ENCODE data around the gene FBXL19.

Gene FBXL19

DNA sequence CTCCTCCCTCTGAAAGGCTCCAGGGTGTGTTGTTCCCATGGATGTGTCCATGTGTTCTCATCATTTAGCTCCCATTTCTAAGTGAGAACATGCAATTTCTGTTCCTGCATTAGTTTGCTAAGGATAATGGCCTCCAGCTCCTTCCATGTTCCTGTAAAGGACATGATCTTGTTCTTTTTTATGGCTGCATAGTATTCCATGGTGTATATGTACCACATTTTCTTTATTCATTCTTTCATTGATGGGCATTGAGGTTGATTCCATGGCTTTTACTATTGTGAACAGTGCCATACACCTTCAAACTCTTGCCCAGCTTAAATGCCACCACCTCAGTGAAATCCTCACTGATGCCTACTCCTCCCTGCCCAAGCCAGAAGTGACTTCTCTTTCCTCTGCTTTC lies 21.0 kb downstream of the FBXL19 start:
- DNase-seq (ENCODE audit: low read depth): no peak

DNA sequence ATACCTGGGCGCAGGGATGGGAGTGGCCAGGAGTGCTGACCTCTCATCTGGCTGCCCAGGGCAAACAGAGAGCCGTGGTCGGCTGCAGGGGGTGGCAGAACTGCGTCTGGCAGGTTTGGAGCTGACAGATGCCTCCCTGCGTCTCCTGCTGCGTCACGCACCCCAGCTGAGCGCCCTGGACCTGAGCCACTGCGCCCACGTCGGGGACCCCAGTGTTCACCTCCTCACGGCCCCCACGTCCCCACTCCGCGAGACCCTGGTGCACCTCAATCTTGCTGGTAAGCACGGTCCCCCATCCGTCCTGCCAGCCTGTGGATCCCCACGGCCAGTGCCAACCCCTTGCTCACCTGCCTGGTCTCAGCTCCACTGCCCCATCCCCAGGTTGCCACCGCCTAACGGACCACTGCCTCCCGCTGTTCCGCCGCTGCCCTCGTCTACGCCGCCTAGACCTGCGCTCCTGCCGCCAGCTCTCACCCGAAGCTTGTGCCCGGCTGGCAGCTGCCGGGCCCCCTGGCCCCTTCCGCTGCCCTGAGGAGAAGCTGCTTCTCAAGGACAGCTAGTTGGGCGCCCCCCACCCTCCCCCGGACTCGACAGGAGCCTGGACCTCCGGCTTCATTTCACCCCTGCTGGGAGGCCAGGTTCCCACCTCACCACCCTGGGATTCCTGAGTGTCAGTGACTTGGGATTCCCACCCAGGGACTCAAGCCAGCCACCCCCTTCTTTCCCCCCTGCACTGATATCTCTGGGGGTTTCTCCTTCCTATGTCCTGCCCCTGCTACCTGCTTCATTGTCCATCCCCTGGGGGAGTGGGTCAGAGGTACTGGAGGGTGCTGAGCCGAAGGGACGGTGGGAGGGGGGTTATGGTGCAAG lies 23.5 kb downstream of the FBXL19 start:
- DNase-seq (ENCODE audit: low read depth): no peak

DNA sequence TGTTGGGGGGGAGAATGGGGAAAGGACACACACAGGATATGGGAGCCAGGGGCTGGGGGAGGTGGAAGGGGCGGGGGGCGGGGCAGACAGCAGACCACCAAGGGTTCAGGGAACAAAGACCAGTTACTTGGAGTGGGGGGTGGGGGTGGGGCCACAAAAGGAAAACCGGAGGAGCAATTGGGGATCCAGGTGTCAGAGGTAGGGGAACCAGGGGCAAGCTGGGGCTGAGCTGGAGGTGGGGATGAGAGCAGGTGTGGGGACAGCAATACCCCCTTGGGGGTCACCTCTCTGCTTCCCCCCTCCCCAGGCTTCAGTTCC lies 24.1 kb downstream of the FBXL19 start:
- no peak for DNase-seq (ENCODE audit: low read depth)

DNA sequence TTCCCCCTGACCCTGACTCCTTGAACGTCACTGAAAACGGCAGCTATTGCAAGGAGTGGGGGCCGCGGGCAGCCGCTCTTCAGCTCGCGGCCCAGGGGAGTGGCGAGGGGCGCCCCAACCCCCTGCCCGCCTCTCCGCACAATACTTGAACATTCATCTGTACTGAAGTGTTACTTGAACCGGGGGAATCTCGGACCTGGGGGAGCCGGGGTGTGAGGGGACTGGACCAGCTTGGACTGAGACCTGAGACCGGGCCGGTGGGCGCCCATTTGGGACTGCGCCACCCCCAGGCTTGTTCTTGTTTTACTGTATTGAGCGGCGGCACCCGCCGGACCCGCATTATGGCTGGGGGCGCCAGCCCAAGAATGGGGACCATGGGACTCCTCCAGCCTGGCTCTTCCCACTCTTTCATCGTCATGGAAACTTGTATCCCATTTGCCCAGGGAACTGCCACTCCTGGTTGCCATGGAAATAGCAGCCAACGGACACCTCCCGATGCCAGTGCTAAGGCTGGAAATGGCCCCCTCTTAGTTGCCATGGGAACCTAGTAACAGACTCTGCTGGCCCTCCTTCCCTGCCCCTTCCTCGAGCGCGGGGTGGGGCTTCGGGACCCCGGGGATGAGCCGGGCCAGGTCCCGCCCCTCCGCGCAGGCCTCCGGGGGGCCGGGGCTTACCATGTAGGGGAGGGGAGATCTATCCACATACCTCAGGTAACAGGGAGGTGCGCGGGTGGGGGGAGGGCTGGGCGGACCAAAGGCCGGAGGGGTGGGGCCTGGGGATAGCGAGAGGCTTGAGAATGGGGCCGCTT lies 24.7 kb downstream of the FBXL19 start:
- DNase-seq (ENCODE audit: low read depth): no peak

DNA sequence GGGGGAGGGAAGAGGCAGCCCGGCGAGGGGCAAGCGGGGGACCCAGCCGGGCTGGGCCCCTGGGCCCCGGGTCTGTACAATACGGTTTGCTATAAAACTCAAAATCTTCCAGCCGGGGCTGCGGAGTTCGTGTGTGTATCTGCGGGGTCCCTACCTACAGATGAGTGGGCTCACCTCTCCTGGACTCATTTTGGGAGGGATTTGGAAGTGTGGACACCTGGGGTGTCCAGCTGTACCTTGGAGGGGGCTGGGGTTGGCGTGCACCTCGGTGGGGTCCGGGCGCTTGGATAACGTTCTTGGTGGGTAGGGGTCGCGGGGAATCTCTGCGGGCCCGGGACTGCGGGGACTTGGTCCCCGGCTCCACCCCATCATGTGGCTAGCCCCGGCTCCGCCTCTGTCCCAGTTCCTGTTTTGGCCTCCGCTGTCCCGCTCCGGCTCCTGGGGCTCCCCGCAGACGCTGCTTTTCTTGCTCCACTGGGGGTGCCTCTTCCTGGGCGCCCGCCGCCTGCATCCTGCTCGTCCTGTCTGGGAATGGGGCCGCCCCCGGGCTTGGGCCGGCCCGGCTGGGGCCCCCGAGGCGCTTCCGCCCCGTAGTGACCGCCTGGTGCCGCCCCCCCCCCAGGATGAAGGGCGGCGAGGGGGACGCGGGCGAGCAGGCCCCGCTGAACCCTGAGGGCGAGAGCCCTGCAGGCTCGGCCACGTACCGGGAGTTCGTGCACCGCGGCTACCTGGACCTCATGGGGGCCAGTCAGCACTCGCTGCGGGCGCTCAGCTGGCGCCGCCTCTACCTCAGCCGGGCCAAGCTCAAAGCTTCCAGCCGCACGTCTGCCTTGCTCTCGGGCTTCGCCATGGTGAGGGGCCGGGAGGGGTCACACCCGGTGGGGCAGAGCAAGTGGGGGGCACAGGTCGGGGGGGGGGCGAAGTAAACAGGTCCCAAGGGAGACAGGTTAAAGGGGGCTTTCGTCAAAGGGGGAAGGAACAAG lies 25.6 kb downstream of the FBXL19 start, which contains the start of gene ORAI3:
Gene ORAI3, plus strand, starts transcription at position 402 of the 983 bp plus-strand sequence. Its CDS starts 222 bp downstream, at position 624.
- DNase-seq (ENCODE audit: low read depth): no peak

DNA sequence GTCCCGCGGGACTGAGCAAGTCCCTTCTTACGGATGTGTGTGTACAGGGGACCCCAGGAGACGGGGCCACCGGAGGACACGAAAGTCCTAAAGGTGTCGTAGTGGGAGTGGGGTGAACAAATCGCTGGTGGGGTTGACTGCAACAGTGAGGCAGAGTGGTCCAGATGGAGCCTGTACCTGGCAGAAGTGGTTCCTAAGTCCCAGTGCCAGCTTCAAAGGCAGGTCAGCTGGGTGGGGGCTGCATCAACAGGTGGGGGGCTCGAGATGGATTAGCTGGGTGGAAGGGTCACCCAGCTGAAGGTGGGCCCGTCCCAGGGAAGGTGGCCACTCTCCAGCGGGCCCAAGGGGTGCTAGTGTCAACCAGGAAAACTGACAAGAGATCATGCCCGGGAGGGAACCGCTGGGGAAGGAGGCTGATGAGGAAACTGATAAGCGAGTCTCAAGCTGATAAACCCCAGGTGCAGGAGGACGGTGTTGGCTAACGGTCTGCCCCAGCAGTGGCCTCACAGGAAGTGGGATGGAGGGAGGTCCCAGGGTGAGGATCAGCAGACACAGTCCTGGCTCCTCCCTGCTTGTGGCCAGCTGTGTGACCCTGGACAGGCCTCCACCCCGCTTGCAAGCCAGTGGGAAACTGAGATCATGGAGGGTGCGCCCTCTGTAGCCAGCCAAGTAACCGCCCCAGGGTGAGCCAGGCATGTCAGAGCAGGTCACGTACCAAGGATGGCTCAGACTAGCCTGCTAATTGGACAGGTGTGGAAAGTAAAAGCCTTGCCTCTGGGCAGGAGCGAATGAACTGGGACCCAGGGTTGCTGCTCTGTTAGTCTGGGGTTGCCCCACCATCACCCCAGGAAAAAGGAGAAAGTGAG lies 26.5 kb downstream of the FBXL19 start:
- DNase-seq (ENCODE audit: low read depth): no peak

DNA sequence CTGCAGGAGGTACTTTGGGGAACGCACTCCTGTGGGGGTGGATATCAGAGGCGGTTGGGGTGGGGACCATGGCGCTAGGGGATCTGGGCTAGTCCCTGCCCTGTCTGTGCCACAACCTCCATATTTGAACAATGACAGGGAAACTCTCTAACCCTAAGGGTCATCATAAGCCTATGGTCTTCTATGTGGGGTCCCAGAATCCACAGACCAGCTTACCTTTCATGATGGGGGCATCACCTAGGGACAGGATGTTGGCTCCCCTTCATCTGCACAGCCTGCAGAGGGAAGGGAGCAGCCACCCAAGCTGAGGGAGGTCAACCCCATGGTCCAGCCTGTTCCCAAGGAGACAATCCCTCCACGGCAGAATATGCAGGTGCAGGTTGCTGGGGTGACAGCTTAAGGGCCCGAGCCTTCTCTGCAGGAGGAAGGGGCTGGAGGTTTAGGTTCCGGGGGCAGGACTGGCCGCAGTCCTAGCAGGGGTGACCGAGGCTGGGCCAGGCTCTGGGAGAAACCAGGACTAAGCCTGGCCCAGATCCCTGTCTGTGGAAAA lies 27.2 kb downstream of the FBXL19 start:
- DNase-seq (ENCODE audit: low read depth): no peak

DNA sequence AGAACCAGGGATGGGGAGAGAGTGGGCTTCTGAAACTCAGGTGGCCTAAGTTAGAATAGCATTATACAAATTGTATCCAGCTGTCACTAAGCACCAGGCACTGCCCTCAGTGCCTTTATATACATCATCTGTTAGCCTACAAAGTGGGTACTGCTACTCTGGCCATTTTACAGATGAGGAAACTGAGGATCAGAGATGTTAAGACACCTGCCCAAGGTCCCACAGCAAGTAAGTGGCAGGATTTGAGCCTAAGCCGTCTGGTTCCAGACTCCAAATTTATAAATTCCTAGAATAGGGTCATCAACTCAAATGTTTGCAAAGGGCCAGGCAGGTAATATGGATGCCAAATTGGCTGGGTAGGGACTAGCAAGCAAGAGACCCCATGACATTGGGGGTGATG lies 27.8 kb downstream of the FBXL19 start:
- DNase-seq (ENCODE audit: low read depth): no peak

DNA sequence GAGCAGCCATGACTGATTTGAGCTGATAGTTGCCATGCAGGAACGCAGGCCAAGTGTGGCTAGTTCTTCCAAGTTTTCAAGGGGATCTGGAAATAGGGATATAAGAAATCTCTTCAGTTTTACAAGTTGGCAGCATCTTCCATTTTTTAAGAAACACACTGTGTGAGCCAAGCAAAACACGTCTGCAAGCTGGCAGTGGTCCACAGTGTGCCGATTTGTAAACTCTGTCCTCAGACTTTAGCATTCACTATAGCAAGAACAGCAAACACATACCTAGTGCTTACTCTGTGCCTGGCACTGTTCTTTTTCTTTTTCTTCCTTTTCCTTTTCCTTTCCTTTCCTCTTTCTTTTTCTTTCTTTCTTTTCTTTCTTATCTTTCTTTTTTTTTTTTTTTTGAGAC lies 28.4 kb downstream of the FBXL19 start:
- no peak for DNase-seq (ENCODE audit: low read depth)

DNA sequence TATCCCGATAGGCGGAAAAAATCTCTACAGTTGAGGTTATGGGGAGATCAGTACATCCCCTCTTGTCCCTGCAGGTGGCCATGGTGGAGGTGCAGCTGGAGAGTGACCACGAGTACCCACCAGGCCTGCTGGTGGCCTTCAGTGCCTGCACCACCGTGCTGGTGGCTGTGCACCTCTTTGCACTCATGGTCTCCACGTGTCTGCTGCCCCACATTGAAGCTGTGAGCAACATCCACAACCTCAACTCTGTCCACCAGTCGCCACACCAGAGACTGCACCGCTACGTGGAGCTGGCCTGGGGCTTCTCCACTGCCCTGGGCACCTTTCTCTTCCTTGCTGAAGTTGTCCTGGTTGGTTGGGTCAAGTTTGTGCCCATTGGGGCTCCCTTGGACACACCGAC lies 29.7 kb downstream of the FBXL19 start:
- no peak for DNase-seq (ENCODE audit: low read depth)

DNA sequence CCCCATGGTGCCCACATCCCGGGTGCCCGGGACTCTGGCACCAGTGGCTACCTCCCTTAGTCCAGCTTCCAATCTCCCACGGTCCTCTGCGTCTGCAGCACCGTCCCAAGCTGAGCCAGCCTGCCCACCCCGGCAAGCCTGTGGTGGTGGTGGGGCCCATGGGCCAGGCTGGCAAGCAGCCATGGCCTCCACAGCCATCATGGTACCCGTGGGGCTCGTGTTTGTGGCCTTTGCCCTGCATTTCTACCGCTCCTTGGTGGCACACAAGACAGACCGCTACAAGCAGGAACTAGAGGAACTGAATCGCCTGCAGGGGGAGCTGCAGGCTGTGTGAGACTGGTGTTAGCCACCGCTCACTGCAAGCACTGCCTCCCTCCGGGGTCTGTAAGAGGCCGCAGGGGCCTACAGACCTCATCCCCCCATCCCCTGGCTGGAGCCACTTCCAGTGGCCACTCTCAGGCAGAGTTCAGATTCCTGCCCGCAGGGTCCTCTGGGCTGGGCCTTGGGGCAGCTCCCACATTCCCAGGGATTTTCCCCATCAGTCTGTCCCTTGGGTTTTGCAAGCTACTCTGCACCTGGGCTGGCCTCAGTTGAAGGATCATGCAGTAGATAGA lies 30.2 kb downstream of the FBXL19 start:
- DNase-seq (ENCODE audit: low read depth): peak; percentile 43

DNA sequence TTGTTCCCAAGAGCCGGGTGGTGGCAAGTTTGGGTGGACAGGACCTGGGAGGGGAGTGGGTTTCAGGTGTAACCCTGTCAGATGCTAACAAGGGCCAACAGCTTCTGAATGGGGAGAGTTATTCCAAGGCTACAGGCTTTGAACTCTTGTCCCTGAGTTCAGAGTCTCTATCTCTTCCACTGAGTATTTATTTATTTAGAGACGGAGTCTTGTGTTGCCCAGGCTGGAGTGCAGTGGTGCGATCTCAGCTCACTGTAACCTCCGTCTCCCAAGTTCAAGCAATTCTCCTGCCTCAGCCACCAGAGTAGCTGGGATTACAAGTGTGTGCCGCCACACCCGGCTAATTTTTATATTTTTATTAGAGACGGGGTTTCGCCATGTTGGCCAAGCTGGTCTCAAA lies 31.6 kb downstream of the FBXL19 start:
- DNase-seq (ENCODE audit: low read depth): no peak

DNA sequence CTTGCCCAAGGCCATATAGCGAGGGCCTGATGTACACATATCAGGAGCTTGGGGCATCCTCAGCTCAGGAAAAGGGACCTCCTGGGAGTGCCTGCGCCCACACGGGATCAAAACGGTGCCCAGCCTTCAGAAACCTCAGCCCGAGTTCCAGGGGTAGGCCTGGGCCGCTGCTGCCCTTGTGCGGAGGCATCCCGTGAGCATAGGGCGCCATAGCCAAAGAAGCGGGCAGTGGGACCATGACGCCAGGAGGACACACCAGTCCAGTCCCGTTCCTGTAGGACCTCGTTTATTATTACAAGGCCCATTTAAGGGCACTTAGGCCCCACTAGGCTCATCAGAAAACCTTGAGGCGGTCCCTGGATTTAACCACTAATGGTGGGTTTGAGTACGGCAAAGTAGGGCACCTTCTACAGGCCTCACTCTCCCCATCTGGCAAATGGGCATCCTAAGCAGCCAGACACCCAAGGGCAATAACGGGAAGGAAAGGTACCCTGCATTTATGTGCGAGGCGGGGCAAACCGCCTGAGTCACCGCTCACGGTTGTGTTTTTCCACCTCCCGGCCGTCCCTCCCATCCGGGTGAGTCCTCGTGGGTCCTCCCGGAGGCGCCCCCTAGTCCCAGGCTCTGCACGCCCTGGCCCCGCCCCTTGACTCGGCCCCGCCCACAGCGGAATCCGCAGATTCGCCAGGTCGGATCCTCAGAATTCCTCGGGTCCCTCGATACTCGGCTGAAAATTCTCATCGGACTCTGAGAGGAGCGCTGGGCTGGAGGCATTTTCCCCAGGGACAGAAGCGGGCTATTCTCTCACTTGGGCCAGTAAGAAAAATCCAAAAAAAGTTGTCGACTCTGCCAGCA lies 33.5 kb downstream of the FBXL19 start:
- peak; percentile 85 for DNase-seq (ENCODE audit: low read depth)

DNA sequence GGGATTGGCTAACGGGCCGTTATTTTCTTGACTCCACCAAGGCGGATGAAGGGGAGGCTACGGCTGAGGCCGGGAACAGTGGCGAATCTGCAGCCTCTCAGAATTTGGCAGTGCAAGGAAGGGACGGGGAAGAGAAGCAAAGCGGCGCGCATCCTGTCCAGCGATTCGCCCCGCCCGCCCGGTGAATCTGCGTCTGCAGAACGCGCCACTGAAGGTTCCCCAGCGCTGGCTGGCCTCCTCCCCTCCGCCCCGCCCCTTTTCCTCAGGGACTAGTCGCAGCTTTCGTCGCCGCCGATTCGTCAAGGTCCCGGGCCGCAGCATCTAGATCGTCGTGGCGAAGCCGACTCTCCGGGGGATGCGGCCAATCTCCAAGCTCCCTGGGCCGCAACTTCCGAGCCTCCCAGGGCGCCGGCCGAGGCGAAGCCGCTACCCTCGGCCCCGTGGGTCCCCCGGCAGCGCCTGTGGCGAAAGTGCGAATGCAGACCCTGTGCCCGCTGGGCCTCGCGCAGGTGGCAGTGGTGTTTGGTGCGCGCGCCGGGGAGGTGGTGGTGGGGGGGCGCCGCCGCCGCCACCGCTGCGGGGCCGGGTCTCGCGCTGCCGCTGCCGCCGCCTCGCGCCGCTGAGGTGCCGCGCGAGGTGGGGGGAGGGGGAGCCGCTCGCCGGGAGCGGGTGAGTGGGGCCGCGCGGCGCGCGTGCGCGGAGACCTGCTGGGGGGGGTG lies 34.2 kb downstream of the FBXL19 start, which contains the start of gene SETD1A:
Gene SETD1A, plus strand, starts transcription at position 299 of the 719 bp plus-strand sequence. CDS start 978 bp downstream, outside the sequence.
- DNase-seq (ENCODE audit: low read depth): peak; percentile 93

DNA sequence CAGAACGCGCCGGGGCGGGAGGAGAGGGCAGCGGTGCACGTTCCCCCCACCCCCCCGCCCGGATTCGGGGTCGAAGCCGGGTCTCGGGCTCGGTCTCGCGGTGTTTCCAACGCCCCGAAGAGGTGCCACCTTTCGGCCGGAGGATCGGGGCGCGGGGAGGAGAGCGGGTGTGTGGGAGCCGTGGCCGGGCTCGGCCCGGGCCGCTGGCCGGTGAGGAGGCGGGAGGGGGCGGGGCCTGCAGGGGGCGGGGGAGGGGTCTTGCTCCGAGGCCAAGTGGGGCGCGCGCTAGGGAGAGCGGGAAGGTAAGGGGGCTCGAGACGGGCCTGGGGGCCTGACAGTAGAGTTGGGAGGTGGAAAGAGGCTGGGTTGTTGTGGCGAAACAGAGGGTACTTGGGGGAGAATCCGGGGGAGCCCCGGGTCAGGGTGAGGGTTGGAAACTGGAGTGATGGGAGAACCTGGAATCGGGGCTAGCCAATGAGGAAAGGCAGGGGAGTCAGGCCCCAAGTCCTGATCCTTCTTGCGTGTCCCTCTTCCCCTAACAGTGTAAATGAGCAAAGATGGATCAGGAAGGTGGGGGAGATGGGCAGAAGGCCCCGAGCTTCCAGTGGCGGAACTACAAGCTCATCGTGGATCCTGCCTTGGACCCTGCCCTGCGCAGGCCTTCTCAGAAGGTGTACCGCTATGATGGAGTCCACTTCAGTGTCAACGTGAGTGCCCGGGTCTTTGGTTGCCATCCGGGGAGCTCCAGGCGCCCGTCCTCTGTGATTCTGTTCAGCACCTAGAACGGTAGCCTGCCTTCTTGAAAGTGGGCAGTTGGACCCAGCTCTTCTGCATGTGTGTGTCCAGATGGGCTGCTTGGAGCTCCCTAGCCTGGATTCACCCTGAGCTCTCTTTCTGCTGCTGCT lies 35.1 kb downstream of the FBXL19 start:
- no peak for DNase-seq (ENCODE audit: low read depth)

DNA sequence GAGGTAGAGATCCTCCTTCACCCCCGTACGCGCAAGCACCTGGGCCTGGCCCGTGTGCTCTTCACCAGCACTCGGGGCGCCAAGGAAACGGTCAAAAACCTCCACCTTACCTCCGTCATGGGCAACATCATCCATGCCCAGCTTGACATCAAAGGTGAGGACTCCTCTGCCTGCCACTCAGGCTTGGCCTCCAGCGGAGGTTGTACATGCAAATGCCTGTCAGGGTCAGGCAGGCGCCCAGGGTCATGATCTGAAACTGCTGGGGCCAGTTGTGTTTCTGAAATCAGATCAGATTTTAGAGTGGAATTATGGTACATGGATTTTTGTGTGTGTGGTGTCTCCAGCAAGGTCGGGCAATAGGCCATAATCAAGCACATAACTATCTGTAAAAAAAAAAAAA lies 38.0 kb downstream of the FBXL19 start:
- DNase-seq (ENCODE audit: low read depth): no peak

DNA sequence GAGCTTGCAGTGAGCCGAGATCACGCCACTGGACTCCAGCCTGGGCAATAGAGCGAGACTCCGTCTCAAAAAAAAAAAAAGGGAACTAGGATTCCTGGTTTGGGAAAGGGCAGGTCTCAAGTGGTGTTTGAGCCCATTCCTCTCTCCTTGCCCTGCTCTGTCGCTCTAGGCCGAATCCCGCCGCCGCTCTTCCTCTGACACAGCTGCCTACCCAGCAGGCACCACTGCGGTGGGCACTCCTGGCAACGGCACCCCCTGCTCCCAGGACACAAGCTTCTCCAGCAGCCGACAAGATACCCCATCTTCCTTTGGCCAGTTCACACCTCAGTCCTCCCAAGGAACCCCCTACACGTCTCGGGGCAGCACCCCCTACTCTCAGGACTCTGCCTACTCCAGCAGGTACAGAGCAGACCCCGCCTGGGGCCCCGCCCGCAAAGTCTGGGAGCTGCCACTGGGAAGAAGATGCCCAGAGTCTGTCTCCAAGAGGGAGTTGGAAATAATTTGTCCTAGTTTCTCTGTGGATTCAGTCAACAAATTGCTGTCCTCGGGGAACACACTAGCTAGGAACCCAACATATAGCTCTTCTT lies 40.6 kb downstream of the FBXL19 start:
- no peak for DNase-seq (ENCODE audit: low read depth)
